HG02852 (cell line): ENCODE measurements around the gene MLYCD.
"Not testable (repeated sequence)": the region's sequence is repeated elsewhere in the genome, so short reads cannot be mapped to it uniquely, and the experiment has no call there.

ENCODE experiments used
- ATAC-seq: cut with Tn5 transposase; IDR thresholded peaks from one replicate; pipeline ENCODE4 v1.9.1; 2021; ENCODE audit warnings: mild to moderate bottlenecking, moderate library complexity; ENCODE audit not compliant: unreplicated experiment

The MLYCD gene

GRCh38 chr16:83939266-83939855 lies 40.4 kb downstream of the MLYCD start:
- ATAC-seq, result no peak

- ATAC-seq, result no peak
These were observed 41.2 kb downstream of the MLYCD start for GRCh38 chr16:83940119-83940518.

GRCh38 chr16:83940630-83941378 lies 41.9 kb downstream of the MLYCD start:
- no peak for ATAC-seq

GRCh38 chr16:83941546-83941945 lies 42.6 kb downstream of the MLYCD start:
- not testable (repeated sequence) for ATAC-seq

- ATAC-seq, result no peak
These were observed 43.2 kb downstream of the MLYCD start for GRCh38 chr16:83942074-83942473.

GRCh38 chr16:83942815-83943515 lies 44.0 kb downstream of the MLYCD start:
- ATAC-seq, result no peak

GRCh38 chr16:83943516-83944050 lies 44.7 kb downstream of the MLYCD start:
- ATAC-seq, result no peak

- ATAC-seq, result no peak
These were observed 46.7 kb downstream of the MLYCD start for GRCh38 chr16:83945587-83945986.

- no peak for ATAC-seq
These were observed 47.4 kb downstream of the MLYCD start for GRCh38 chr16:83946154-83946780.

- ATAC-seq, result no peak
These were observed 48.1 kb downstream of the MLYCD start for GRCh38 chr16:83946781-83947566.

GRCh38 chr16:83947642-83948234 lies 48.8 kb downstream of the MLYCD start:
- no peak for ATAC-seq

- ATAC-seq, result no peak
These were observed 50.2 kb downstream of the MLYCD start for GRCh38 chr16:83948914-83949723.

- no peak for ATAC-seq
These were observed 50.7 kb downstream of the MLYCD start for GRCh38 chr16:83949724-83950001.

GRCh38 chr16:83950862-83951399 lies 52.0 kb downstream of the MLYCD start:
- not testable (repeated sequence) for ATAC-seq

GRCh38 chr16:83951544-83951943 lies 52.6 kb downstream of the MLYCD start:
- ATAC-seq, result no peak

GRCh38 chr16:83952587-83952939 lies 53.6 kb downstream of the MLYCD start:
- ATAC-seq, result no peak

- peak; percentile 66 for ATAC-seq
These were observed 54.3 kb downstream of the MLYCD start, which contains the start of gene OSGIN1 for GRCh38 chr16:83952940-83953795. Gene OSGIN1 (plus strand): TSS chr16:83953240. CDS start chr16:83957672, 4,432 bp downstream.
